Esophagus squamous epithelium (tissue), 5 donors: ENCODE measurements around the gene RRP9. TPM values are rescaled to one million over a fixed set of nuclear protein-coding genes. Genes with fewer than 3 reads are reported as not detected.
A peak's percentile ranks its signal among the peaks of the same experiment; 100 is the strongest.
"Not testable (repeated sequence)": the region's sequence is repeated elsewhere in the genome, so short reads cannot be mapped to it uniquely, and the experiment has no call there.

Source experiments
- DNase-seq: peaks from one replicate; lab custom pipeline; 2025; lab: John Stamatoyannopoulos, UW
- H3K27ac ChIP-seq, 4 donors: fragments of 200-600 bp; sonication (generic); one replicate each; pipeline ENCODE4 v1.5.1; 2016 to 2019; ENCODE audit warnings: mild to moderate bottlenecking in 1 of 4
- H3K27me3 ChIP-seq, 4 donors: fragments of 200-600 bp; sonication (generic); 1 replicate in 3 of 4; 2 replicates in 1 of 4; pipeline versions ENCODE4 v1.5.1 to v1.6.0; 2017 to 2021; ENCODE audit warnings: antibody characterized with exemption in 1 of 4
- H3K36me3 ChIP-seq, 3 donors: fragments of 200-600 bp; sonication (generic); one replicate each; pipeline ENCODE4 v1.5.1; 2016 to 2019
- H3K4me1 ChIP-seq, 3 donors: fragments of 200-600 bp; sonication (generic); one replicate each; pipeline ENCODE4 v1.5.1; 2017 to 2019
- H3K4me3 ChIP-seq, 4 donors: fragments of 200-600 bp; sonication (generic); 1 replicate in 3 of 4; 2 replicates in 1 of 4; pipeline ENCODE4 v1.5.1; 2016 to 2019; ENCODE audit warnings: mild to moderate bottlenecking in 2 of 4, moderate library complexity in 1 of 4
- H3K9me3 ChIP-seq, 3 donors: fragments of 200-600 bp; sonication (generic); one replicate each; pipeline ENCODE4 v1.5.1; 2016 to 2019
- CTCF ChIP-seq, 6 experiments: fragments of 450-650 bp in 4 of 6; fragments of 200-600 bp in 2 of 6; sonication (generic) in 2 of 6; IDR thresholded peaks; one replicate each; pipeline ENCODE4 v1.5.1; 2016 to 2019; ENCODE audit warnings: antibody characterized with exemption in 6 of 6, mild to moderate bottlenecking in 4 of 6, moderate library complexity in 4 of 6
- POLR2A ChIP-seq, 4 donors: fragments of 450-650 bp; IDR thresholded peaks; one replicate each; pipeline ENCODE4 v1.6.1; 2017; ENCODE audit warnings: antibody characterized with exemption in 4 of 4, mild to moderate bottlenecking in 4 of 4, moderate library complexity in 3 of 4
- WGBS, 2 donors: methylation state at CpG; one replicate each; pipeline ENCODE4 v1.1.5; 2018; 5-methylcytosine and 5-hydroxymethylcytosine counted together
- intact Hi-C: fragments of 100-400 bp; cut with DNase I; formaldehyde crosslinking; loops from one replicate; pipeline ENCODE4 v1.15.0; 2022
- total RNA-seq, 4 donors: library from RNA; depleted of rRNA; stranded (reverse); fragments of >200 nt; gene quantifications; one replicate each; pipeline ENCODE4 v1.1.0, GENCODE V29; 2016
- donor health status: DM: yes; HTN: yes; CAD: no.

RRP9 gene
- 10 to 100 TPM; 11.1 to 30.3 (median 21.3) TPM for total RNA-seq

- Histone ChIP-seq H3K4me1 (peaks cover 16 to 44% (median 26%) of the 10 kb centered on the region in 3 donors), H3K36me3 (peaks cover 6 to 40% (median 12%) of the 10 kb centered on the region in 3 donors), H3K27me3 (no peaks in the 10 kb centered on the region), H3K9me3 (no peaks in the 10 kb centered on the region), H3K4me3 (peak within 1 kb of the TSS; percentile 53 to 95 (median 84)), H3K27ac (peak within 1 kb of the TSS; percentile 91 to 97 (median 96))
- intact Hi-C loops: no loop called here
- TF ChIP-seq POLR2A (IDR thresholded peaks at IDR 0.05) (peak in 3 of 4 donors; percentile 6 to 71 (median 50)), CTCF (IDR thresholded peaks at IDR 0.05) (peak; percentile 98 to 100 (median 100))
- peak; percentile 99 for DNase-seq
- 3% methylated on average over 6 of the region's 67 CpGs; no CpG with 5 or more reads in 1 of the 2 donors for WGBS, 2 donors
Measured at GRCh38 chr3:51941798-51942602, at the start of gene RRP9, which contains the start of gene PARP3. RRP9 (minus strand) TSS chr3:51941904; CDS start chr3:51941867, 37 bp downstream. PARP3 (plus strand) TSS chr3:51942363; CDS start chr3:51943356, 993 bp downstream.

DNA sequence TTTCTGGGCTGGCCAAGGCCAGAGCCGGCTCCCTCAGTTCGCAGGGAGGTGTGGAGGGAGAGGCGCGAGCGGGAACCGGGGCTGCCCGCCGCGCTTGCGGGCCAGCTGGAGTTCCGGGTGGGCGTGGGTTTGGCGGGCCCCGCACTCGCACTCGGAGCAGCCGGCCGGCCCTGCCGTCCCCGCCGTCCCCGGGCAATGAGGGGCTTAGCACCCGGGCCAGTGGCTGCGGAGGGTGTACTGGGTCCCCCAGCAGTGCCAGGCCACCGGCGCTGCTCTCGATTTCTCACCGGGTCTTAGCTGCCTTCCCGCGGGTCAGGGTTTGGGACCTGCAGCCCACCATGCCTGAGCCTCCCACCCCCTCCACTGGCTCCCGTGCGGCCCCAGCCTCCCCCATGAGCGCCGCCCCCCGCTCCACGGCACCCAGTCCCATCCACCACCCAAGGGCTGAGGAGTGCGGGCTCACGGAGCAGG is 48.8 kb upstream of the RRP9 start:
- peaks cover 12 to 59% (median 25%) of the 10 kb centered on the region in 3 donors for H3K4me1 ChIP-seq
- WGBS, 2 donors: 76% methylated on average over 7 of the region's 38 CpGs; no CpG with 5 or more reads in 1 of the 2 donors
- H3K27ac ChIP-seq, intact Hi-C loops, DNase-seq, H3K4me3 ChIP-seq, H3K9me3 ChIP-seq, H3K27me3 ChIP-seq: not testable (repeated sequence)
- H3K36me3 ChIP-seq: peaks cover 15 to 40% (median 24%) of the 10 kb centered on the region in 3 donors

GRCh38 chr3:51988286-51989146 is 46.8 kb upstream of the RRP9 start:
- Histone ChIP-seq H3K4me3 (no peak overlapping the region), H3K27me3 (no peaks in the 10 kb centered on the region), H3K27ac (no peak overlapping the region), H3K36me3 (peaks cover 8 to 25% (median 13%) of the 10 kb centered on the region in 3 donors), H3K9me3 (no peaks in the 10 kb centered on the region), H3K4me1 (peaks cover 12 to 51% (median 16%) of the 10 kb centered on the region in 3 donors)
- no peak for DNase-seq
- WGBS, 2 donors: 74 to 80% methylated on average over 9 to 15 of the region's 15 CpGs
- TF ChIP-seq POLR2A (IDR thresholded peaks at IDR 0.05) (no peak), CTCF (IDR thresholded peaks at IDR 0.05) (no peak)
- intact Hi-C loops: no loop called here

DNA sequence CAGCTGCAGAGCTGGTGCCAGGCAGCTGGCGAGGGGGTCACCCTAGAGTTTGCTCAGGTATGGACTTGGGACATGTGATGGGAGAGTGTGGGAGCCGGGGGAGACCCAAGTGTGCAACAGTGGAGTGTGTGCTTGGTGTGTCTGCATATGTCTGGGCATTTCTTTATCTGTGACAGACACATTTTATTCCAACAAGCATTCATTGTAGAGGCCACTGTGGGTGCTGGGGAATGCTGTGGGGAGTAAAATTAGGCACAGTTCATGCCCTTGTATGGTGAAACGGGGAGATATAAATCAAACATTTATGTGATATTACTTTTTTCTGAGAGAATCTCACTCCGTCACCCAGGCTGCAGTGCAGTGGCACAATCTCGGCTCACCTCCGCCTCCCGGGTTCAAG is 45.9 kb upstream of the RRP9 start:
- Histone ChIP-seq H3K27ac (no peak overlapping the region), H3K4me1 (peaks cover 10 to 51% (median 20%) of the 10 kb centered on the region in 3 donors), H3K27me3 (no peaks in the 10 kb centered on the region), H3K9me3 (no peaks in the 10 kb centered on the region), H3K36me3 (peaks cover 4 to 16% (median 5%) of the 10 kb centered on the region in 3 donors), H3K4me3 (no peak overlapping the region)
- WGBS, 2 donors: 86 to 89% methylated on average over 7 of the region's 7 CpGs
- intact Hi-C loops: no loop called here
- TF ChIP-seq POLR2A (IDR thresholded peaks at IDR 0.05) (no peak), CTCF (IDR thresholded peaks at IDR 0.05) (no peak)
- DNase-seq: no peak
